HEK293 (cell line): ENCODE results near the gene MORC1.

Experiments used
- CTCF ChIA-PET: fragments of 350-600 bp; formaldehyde crosslinking; extraction: SDS; loops from one replicate; lab custom pipeline; 2021; ENCODE audit warnings: antibody characterized with exemption; lab: Yijun Ruan, JAX
- POLR2A ChIA-PET: fragments of 300-600 bp; formaldehyde crosslinking; extraction: SDS; loops from one replicate; lab custom pipeline; 2020; ENCODE audit warnings: antibody characterized with exemption, inconsistent platforms; lab: Yijun Ruan, JAX
- H3K27ac ChIP-seq: fragments of 200-500 bp; sonication (Bioruptor generic); 2 replicates; pipeline ENCODE4 v1.5.1; 2014; ENCODE audit warnings: low read depth, low read length, control low read depth, inconsistent platforms; ENCODE audit errors: extremely low read depth
- H3K36me3 ChIP-seq, 2 experiments: fragments of 200-500 bp in 1 of 2; sonication (Bioruptor generic) in 1 of 2; 1 replicate in 1 of 2; 2 replicates in 1 of 2; pipeline ENCODE4 v1.5.1; 2014 to 2017; ENCODE audit warnings: inconsistent platforms in 2 of 2, low read length in 2 of 2; ENCODE audit not compliant: control insufficient read depth in 2 of 2, insufficient read depth in 1 of 2
- H3K4me1 ChIP-seq: fragments of 200-500 bp; sonication (Bioruptor generic); 2 replicates; pipeline ENCODE4 v1.5.1; 2014; ENCODE audit warnings: mild to moderate bottlenecking, low read length, inconsistent platforms; ENCODE audit not compliant: control insufficient read depth, insufficient read depth
- H3K4me3 ChIP-seq: 2 replicates; pipeline ENCODE4 v1.5.1; 2011; ENCODE audit warnings: low read depth, mild to moderate bottlenecking, control low read depth, low read length, moderate library complexity
- H3K9me3 ChIP-seq: fragments of 200-500 bp; sonication (Bioruptor generic); 2 replicates; pipeline ENCODE4 v1.5.1; 2014; ENCODE audit warnings: low read depth, low read length, inconsistent platforms; ENCODE audit not compliant: control insufficient read depth, insufficient read depth
- GLIS2 ChIP-seq: fragments of 450-650 bp; formaldehyde crosslinking; IDR thresholded peaks from 2 replicates; pipeline ENCODE4 v1.5.1; 2016; ENCODE audit warnings: missing biosample characterization, missing genetic modification characterization
- KLF10 ChIP-seq: fragments of 450-650 bp; IDR thresholded peaks from 2 replicates; pipeline ENCODE4 v1.5.1; 2018; ENCODE audit warnings: missing biosample characterization, mild to moderate bottlenecking, missing genetic modification characterization
- TRIM28 ChIP-seq: IDR thresholded peaks from 2 replicates; pipeline ENCODE4 v1.6.1; 2011; ENCODE audit warnings: low read length, control low read depth, borderline replicate concordance
- YY2 ChIP-seq: fragments of 450-650 bp; formaldehyde crosslinking; IDR thresholded peaks from 2 replicates; pipeline ENCODE4 v1.5.1; 2016; ENCODE audit warnings: missing biosample characterization, missing genetic modification characterization
- ZBTB21 ChIP-seq: fragments of 450-650 bp; formaldehyde crosslinking; IDR thresholded peaks from 2 replicates; pipeline ENCODE4 v1.5.1; 2017; ENCODE audit warnings: missing biosample characterization, missing genetic modification characterization
- ZFHX2 ChIP-seq: fragments of 450-650 bp; formaldehyde crosslinking; conservative IDR thresholded peaks from 2 replicates; pipeline ENCODE4 v1.5.1; 2016; ENCODE audit warnings: missing biosample characterization, missing genetic modification characterization
- ZFP41 ChIP-seq: fragments of 450-650 bp; formaldehyde crosslinking; IDR thresholded peaks from 2 replicates; pipeline ENCODE4 v1.5.1; 2016; ENCODE audit warnings: missing biosample characterization, missing genetic modification characterization, borderline replicate concordance
- ZNF112 ChIP-seq: fragments of 450-650 bp; formaldehyde crosslinking; IDR thresholded peaks from 2 replicates; pipeline ENCODE4 v1.5.0; 2017; ENCODE audit warnings: missing biosample characterization, missing genetic modification characterization
- ZNF146 ChIP-seq: fragments of 450-650 bp; formaldehyde crosslinking; IDR thresholded peaks from 2 replicates; pipeline ENCODE4 v1.5.1; 2016; ENCODE audit warnings: missing biosample characterization, missing genetic modification characterization
- ZNF155 ChIP-seq: fragments of 450-650 bp; formaldehyde crosslinking; IDR thresholded peaks from 2 replicates; pipeline ENCODE4 v1.5.1; 2016; ENCODE audit warnings: missing biosample characterization, missing genetic modification characterization
- ZNF174 ChIP-seq: fragments of 450-650 bp; formaldehyde crosslinking; IDR thresholded peaks from 2 replicates; pipeline ENCODE4 v1.5.0; 2017; ENCODE audit warnings: missing biosample characterization, mild to moderate bottlenecking, missing genetic modification characterization
- ZNF2 ChIP-seq: fragments of 450-650 bp; formaldehyde crosslinking; IDR thresholded peaks from 2 replicates; pipeline ENCODE4 v1.5.1; 2016; ENCODE audit warnings: missing biosample characterization, missing genetic modification characterization
- ZNF239 ChIP-seq: fragments of 450-650 bp; formaldehyde crosslinking; IDR thresholded peaks from 2 replicates; pipeline ENCODE4 v1.5.1; 2016; ENCODE audit warnings: missing biosample characterization, missing genetic modification characterization
- ZNF324 ChIP-seq: fragments of 450-650 bp; formaldehyde crosslinking; IDR thresholded peaks from 2 replicates; pipeline ENCODE4 v1.5.1; 2016; ENCODE audit warnings: missing biosample characterization, missing genetic modification characterization
- ZNF514 ChIP-seq: fragments of 450-650 bp; formaldehyde crosslinking; IDR thresholded peaks from 2 replicates; pipeline ENCODE4 v1.5.1; 2016; ENCODE audit warnings: missing biosample characterization, missing genetic modification characterization
- ZNF521 ChIP-seq: fragments of 450-650 bp; formaldehyde crosslinking; IDR thresholded peaks from 2 replicates; pipeline ENCODE4 v1.5.1; 2017; ENCODE audit warnings: missing biosample characterization, mild to moderate bottlenecking, missing genetic modification characterization
- ZNF670 ChIP-seq: fragments of 450-650 bp; formaldehyde crosslinking; IDR thresholded peaks from 2 replicates; pipeline ENCODE4 v1.5.1; 2016; ENCODE audit warnings: missing biosample characterization, missing genetic modification characterization, low read depth
- ZNF76 ChIP-seq: fragments of 450-650 bp; formaldehyde crosslinking; IDR thresholded peaks from 2 replicates; pipeline ENCODE4; 2016; ENCODE audit warnings: low read depth, missing biosample characterization, missing genetic modification characterization, borderline replicate concordance
- ZNF785 ChIP-seq: fragments of 450-650 bp; formaldehyde crosslinking; IDR thresholded peaks from 2 replicates; pipeline ENCODE4 v1.5.1; 2016; ENCODE audit warnings: missing biosample characterization, missing genetic modification characterization
- TF ChIP-seq, protein P1 (sequence below): fragments of 450-650 bp; formaldehyde crosslinking; IDR thresholded peaks from 2 replicates; pipeline ENCODE4 v1.5.1; 2016; ENCODE audit warnings: missing biosample characterization, missing genetic modification characterization
- TF ChIP-seq, protein P2 (sequence below): fragments of 450-650 bp; formaldehyde crosslinking; IDR thresholded peaks from 2 replicates; pipeline ENCODE4; 2016; ENCODE audit warnings: missing biosample characterization, missing genetic modification characterization
- TF ChIP-seq, protein P3 (sequence below): fragments of 450-650 bp; formaldehyde crosslinking; IDR thresholded peaks from 2 replicates; pipeline ENCODE4 v1.5.1; 2017; ENCODE audit warnings: missing biosample characterization, missing genetic modification characterization
- TF ChIP-seq, protein P4 (sequence below): fragments of 450-650 bp; IDR thresholded peaks from 2 replicates; pipeline ENCODE4 v1.5.1; 2018; ENCODE audit warnings: missing biosample characterization, missing genetic modification characterization

The MORC1 gene

DNA sequence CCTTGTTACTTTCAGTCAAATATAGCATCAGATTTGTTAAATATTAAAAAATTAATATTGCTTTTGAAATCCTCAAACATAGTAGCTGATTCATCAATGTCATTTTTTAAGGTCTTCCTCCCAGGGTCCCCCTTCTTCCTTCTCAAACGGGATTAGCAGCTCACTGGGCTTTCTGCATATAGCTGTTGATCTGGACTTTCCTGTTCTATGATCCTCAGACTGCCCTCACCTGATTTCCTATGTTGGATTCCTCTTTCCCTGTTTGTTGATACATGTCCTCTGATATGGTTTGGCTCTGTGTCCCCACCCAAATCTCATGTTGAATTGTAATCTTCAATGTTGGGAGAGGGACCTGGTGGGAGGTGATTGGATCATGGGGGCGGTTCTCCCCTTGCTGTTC lies 170.1 kb downstream of the MORC1 start:
- no peak overlapping the region for H3K27ac ChIP-seq
- POLR2A ChIA-PET, result no interaction called here
- no peaks in the 10 kb centered on the region for H3K9me3 ChIP-seq
- no peaks in the 10 kb centered on the region for H3K36me3 ChIP-seq
- no peak overlapping the region for H3K4me3 ChIP-seq
- CTCF ChIA-PET, result no interaction called here
- TF ChIP-seq ZNF670 (tag by site-specific recombination), result no peak
- TF ChIP-seq ZNF146, result no peak
- no peak for TF ChIP-seq ZNF324
- TF ChIP-seq ZNF239 (tag by site-specific recombination), result no peak
- no peak for TF ChIP-seq ZNF76
- TF ChIP-seq, protein P1, sequence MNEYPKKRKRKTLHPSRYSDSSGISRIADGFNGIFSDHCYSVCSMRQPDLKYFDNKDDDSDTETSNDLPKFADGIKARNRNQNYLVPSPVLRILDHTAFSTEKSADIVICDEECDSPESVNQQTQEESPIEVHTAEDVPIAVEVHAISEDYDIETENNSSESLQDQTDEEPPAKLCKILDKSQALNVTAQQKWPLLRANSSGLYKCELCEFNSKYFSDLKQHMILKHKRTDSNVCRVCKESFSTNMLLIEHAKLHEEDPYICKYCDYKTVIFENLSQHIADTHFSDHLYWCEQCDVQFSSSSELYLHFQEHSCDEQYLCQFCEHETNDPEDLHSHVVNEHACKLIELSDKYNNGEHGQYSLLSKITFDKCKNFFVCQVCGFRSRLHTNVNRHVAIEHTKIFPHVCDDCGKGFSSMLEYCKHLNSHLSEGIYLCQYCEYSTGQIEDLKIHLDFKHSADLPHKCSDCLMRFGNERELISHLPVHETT, result no peak
- TF ChIP-seq, protein P2, sequence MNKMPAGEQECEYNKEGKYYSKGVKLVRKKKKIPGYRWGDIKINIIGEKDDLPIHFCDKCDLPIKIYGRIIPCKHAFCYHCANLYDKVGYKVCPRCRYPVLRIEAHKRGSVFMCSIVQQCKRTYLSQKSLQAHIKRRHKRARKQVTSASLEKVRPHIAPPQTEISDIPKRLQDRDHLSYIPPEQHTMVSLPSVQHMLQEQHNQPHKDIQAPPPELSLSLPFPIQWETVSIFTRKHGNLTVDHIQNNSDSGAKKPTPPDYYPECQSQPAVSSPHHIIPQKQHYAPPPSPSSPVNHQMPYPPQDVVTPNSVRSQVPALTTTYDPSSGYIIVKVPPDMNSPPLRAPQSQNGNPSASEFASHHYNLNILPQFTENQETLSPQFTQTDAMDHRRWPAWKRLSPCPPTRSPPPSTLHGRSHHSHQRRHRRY (tag by site-specific recombination), result no peak
- TF ChIP-seq ZNF112, result no peak
- no peaks in the 10 kb centered on the region for H3K4me1 ChIP-seq

DNA sequence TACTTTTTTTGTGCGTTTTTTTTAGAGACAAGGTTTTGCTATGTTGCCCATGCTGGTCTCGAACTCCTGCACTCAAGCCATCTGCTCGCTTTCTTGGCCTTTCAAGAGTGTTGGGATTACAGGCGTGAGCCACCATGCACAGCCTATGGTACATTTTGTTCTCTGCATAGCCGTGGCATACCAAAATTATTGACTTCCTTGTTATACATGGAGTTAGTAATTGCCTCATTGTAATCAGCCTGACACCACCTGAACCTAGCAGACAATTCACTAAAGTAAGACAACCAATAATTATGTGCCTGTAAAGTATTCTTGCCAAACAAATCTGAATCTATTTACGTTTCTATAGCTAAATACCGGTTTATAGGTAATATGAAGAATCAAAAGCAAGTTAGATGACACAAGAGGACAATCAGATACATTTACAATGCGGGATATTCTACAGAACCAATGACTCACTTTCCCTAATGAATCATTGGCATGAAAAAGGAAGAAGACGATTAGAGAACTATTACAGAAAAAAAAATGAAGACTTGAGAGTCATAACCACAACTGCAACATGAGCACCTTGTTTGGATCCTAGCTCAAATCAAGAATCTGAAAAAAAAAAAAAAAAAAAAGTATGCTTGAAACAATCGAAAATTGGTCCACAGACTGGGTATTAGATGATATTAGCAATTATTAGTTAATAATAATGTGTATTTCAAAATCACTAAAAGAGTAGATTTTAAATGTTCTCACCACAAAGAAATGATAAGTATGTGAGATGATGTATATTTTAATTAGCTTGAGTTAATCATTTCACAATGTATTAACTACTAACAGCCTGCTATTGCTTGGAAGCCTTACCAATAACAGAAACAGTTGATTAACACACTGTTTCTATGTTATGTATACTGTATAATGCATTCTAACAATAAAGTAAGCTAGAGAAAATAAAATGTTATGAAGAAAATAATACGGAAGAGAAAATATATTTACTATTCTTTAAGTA lies 171.3 kb downstream of the MORC1 start:
- TF ChIP-seq ZNF521 (tag by site-specific recombination) (no peak), YY2 (tag by site-specific recombination) (no peak), ZNF514 (tag by site-specific recombination) (no peak), ZFHX2 (tag by site-specific recombination) (no peak), TRIM28 (no peak), ZNF155 (tag by site-specific recombination) (no peak), ZBTB21 (tag by site-specific recombination) (no peak), ZFP41 (tag by site-specific recombination) (no peak), GLIS2 (tag by site-specific recombination) (no peak), KLF10 (no peak), ZNF785 (tag by site-specific recombination) (no peak), ZNF2 (tag by site-specific recombination) (no peak), ZNF174 (tag by site-specific recombination) (no peak)
- TF ChIP-seq, protein P3, sequence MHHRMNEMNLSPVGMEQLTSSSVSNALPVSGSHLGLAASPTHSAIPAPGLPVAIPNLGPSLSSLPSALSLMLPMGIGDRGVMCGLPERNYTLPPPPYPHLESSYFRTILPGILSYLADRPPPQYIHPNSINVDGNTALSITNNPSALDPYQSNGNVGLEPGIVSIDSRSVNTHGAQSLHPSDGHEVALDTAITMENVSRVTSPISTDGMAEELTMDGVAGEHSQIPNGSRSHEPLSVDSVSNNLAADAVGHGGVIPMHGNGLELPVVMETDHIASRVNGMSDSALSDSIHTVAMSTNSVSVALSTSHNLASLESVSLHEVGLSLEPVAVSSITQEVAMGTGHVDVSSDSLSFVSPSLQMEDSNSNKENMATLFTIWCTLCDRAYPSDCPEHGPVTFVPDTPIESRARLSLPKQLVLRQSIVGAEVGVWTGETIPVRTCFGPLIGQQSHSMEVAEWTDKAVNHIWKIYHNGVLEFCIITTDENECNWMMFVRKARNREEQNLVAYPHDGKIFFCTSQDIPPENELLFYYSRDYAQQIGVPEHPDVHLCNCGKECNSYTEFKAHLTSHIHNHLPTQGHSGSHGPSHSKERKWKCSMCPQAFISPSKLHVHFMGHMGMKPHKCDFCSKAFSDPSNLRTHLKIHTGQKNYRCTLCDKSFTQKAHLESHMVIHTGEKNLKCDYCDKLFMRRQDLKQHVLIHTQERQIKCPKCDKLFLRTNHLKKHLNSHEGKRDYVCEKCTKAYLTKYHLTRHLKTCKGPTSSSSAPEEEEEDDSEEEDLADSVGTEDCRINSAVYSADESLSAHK (tag by site-specific recombination), result no peak
- TF ChIP-seq, protein P4, sequence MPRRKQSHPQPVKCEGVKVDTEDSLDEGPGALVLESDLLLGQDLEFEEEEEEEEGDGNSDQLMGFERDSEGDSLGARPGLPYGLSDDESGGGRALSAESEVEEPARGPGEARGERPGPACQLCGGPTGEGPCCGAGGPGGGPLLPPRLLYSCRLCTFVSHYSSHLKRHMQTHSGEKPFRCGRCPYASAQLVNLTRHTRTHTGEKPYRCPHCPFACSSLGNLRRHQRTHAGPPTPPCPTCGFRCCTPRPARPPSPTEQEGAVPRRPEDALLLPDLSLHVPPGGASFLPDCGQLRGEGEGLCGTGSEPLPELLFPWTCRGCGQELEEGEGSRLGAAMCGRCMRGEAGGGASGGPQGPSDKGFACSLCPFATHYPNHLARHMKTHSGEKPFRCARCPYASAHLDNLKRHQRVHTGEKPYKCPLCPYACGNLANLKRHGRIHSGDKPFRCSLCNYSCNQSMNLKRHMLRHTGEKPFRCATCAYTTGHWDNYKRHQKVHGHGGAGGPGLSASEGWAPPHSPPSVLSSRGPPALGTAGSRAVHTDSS (tag by site-specific recombination), result no peak
- TF ChIP-seq, protein P2 (tag by site-specific recombination), result no peak
- H3K9me3 ChIP-seq, result no peaks in the 10 kb centered on the region
- CTCF ChIA-PET, result no interaction called here
- no peak overlapping the region for H3K27ac ChIP-seq
- no peaks in the 10 kb centered on the region for H3K4me1 ChIP-seq
- H3K36me3 ChIP-seq, result no peaks in the 10 kb centered on the region
- POLR2A ChIA-PET, result no interaction called here
- no peak overlapping the region for H3K4me3 ChIP-seq
